GM18502 (cell line): Measurements from ENCODE around the gene ANGPTL8.

Experiments
- ATAC-seq: cut with Tn5 transposase; IDR thresholded peaks from one replicate; pipeline ENCODE4 v1.9.1; 2021; ENCODE audit warnings: mild to moderate bottlenecking; ENCODE audit not compliant: unreplicated experiment, poor library complexity

The ANGPTL8 gene

GRCh38 chr19:11234486-11235075, 4.8 kb upstream of the ANGPTL8 start:
- ATAC-seq: no peak

DNA sequence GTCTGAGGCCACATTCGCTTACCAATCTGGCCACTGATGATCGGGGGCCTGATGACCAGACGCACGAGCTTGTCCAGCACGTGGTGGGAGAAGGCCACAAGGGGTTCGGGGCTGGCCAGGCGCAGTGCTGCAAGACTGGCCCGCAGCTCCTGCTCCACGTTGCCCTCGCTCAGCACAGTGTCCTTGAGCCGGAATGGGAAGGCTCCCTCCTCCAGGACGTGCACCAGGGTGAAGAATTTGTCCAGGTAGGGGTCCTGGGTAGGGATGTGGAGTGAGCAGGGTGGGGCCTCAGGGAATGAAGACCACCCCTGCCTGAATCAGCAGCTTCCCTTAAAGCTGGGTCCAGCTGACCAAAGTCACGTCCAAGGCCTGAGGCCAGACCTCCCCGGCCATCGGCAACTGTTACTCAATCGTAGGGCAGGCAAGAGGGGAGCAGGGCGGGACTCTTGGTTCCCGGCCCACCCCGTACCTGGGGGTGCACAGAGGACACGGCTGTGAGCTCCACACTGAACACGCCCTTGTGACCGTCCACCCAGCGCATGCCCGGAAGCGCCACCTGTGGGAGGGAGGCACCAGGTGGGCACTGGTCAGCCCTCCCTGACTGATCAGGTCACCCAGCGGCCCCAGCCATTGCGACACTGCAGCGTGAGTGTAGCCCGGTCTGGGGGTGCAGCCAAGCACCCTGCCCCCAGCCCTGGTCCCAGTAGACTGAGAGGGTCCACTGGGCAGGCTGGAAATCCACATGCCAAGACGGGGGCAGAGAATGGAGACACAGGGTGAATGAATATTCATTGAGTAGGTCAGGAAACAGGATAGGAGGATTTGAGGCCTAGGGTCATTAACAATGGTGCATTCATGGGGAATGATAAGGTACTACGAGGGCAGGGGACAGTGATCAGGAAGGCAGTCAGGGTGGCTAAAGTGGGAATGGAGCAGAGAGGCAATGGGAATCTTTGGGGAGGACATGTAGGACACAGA, 2.8 kb upstream of the ANGPTL8 start:
- no peak for ATAC-seq

DNA sequence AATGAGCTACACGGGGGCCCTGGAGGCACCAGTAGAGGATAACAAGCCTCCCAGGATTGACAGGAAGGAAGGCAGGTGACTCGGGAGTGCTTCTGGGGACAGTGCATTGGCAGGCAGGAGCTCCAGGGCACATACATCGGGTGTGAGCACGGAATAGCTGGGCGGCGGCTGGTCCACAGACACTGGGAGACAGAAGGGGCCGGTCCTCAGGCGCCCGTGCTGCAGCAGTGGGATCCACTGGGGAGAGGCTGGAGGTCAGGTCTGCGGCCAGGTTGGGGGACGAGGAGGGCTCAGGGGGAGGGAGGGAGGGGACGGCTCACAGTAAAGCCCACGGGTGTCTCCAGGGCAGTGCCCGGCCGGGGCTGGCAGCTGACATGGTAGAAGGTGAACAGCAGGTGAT, 2.1 kb upstream of the ANGPTL8 start:
- no peak for ATAC-seq

GRCh38 chr19:11238041-11238440, 1.4 kb upstream of the ANGPTL8 start:
- no peak for ATAC-seq

DNA sequence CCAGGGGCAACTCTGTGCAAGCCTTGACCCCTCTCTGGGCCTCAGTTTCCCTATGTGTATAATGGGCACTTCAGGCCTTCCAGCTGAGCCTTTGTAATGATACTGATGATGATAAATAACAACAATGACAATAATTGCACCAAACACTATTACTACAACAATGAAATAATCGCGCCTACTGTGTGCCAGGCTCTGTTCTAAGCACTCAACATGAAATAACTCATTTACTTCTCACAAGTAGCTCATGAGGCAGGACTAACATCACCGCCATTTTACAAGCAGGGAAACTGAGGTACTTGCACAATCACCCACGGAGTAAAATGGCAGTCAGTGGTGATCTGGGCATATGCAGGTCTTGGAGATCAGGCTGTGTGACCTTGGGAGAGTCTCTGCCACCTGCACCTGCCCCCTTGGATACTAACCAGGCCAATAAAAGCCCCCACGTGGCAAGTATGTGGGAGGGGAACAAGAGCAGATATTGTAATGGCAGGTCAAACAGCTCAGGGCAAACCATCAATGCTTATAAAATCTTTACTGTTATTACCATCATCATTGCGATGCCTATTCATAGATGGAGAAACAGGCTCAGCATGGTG, 540 bp upstream of the ANGPTL8 start:
- no peak for ATAC-seq

GRCh38 chr19:11240008-11240444, 607 bp downstream of the ANGPTL8 start:
- no peak for ATAC-seq

DNA sequence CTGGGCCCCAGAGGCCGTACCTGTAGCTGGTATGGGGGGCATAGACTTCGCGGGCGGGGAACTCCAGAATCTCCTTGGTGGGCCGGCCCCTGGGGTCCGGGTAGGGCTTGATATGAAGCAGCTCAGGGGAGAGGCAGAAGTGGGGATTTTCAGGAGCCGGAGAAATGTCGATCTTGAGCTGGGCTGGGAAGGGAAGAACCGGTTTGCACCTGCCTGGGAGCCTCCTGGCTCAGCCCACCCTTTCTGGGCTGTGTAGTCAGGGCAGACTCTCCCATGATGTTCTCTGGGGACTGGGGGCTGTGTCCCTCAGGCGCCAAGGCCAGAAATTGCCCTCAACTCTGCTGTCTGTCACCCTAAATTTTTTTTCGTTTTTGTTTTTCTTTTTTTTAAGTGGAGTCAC, 2.6 kb downstream of the ANGPTL8 start:
- no peak for ATAC-seq

DNA sequence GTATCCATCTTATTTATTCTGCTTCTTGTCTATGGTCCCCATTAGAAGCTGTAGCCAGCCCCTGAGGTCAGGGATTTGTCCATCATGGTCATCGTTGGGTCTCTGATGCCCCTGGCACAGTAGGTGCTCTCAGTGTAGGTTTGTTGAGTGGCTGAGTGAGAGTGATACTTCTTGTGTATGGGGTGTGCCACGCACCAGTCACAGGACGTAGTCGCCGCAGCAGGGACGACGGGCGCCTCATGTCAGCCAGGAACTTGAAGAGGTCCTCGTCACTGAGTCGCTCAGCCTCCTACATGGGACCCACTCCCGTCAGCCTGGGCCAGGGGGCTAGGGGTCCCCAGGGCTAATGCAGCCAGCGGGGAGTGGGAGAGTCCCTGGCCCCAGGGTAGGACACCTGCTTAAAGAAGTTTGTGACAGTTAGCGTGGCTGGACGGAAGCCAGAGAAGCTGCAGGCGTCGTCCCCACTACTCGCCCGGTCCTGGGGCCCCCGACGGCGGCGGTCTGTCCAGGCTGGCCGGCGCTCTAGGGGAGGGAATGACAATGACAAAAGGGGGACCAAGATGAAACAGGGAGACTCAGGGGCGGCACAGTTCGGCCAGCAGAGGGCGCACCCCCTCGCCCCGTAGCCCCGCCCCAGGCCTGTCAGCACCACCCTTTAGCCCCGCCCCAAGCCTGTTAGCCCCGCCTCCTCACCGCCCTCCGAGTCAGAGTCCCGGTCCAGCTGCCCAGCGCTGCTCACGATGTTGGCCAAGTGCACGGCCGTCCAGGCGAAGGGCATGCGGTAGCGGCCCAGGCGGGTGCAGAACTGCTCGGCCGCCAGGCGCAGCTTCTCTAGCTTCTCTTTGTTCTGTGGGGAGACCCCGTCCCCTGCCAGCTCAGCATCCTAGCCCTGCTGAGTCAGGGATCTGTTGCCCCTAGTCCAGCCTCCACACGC, 3.7 kb downstream of the ANGPTL8 start:
- ATAC-seq: no peak

- no peak for ATAC-seq
Measured at GRCh38 chr19:11243798-11244169, 4.4 kb downstream of the ANGPTL8 start.

DNA sequence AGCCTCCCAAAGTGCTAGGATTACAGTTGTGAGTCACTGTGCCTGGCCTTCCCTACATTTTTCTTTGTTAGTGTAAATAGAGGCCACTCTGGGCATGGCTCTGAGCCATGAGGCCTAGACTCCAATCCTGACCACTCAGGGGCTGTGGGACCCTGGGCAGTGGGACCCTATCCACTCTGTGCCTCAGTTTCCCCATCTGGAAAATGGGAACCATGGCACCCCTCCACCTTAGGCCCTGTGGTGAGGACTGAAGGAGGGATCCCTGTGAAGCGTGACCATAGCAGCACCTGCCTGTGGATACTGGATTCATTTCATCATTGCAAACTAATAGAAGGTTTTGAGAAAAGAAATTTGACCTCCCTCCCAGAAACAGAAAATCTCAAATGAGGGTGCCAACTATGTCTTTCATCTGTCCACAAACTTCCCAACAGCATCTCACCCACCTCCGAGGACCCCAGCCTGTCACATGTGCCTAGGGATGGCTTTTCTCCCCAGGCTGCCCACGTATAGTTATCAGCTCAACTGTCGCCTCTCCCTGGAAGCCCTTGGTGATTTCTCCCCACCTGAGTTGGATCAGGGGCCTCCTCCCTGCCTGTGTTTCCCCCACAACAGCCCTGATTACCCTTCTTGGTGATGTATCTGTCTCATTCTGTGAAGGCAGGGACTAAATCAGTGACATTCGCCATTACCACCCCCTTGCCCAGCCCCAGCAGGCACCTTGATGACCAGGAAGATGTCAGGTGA, 5.6 kb downstream of the ANGPTL8 start:
- no peak for ATAC-seq

- no peak for ATAC-seq
Measured at GRCh38 chr19:11246941-11247340, 7.5 kb downstream of the ANGPTL8 start.

DNA sequence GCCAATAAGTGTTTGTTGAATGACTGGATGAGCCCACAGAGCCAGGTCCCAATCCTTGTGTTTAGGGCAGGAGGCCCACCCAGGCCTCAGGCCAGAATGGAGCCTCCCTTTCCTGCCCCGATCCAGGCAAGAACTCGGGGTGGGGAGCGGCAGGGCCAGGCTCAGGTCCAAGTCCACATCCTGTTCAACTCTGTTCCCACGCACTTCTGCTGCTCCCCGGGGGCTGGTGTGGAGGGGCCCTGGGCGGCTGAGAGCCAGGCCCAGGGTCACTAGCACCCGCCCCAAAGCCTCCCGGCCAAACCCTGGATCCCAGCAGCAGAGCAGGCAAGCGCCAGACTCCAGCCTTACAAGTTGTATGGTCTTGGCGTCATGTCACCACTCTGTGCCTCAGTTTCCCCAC, 8.0 kb downstream of the ANGPTL8 start:
- ATAC-seq: no peak

DNA sequence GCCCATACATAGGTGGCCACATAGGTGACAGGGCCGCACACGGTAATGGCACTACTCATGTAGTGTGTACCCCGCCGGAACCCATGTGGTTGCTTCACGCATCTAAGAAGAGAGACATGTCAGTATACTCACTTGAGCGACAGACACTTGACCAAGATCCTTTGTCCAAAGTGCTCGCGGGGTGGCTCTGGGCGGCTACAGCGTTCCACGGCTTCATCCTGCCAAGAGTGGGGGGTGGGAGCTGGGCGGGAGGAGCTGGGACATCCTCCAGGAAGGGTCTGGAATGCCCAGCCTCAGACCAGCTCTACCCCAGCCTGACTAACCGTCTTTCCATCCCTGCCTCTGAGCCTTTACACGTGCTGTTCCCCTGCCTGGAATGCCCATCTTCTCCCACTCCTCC, 8.5 kb downstream of the ANGPTL8 start:
- ATAC-seq: no peak

- ATAC-seq: no peak
Measured at GRCh38 chr19:11248852-11249251, 9.4 kb downstream of the ANGPTL8 start.

DNA sequence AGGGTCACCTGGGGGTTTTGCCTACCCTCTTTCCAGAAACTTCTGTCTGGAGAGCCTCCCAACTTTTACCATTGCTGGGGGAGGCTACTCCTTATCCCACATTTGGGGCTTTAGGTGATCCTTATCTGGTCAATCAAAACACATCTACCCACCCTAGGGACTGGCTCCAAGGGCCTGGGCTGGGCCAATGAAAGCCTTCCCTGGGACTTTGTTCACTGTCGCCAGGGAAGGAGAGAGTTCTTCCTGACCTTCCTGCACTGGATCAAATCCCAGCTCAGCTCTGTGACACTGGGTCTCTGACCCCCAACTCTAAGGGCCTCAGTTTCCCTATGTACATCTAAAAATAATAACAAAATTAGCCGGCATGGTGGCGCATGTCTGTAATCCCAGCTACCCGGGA, 11.8 kb downstream of the ANGPTL8 start:
- no peak for ATAC-seq

GRCh38 chr19:11251650-11252314, 12.4 kb downstream of the ANGPTL8 start:
- no peak for ATAC-seq

GRCh38 chr19:11252665-11253355, 13.4 kb downstream of the ANGPTL8 start:
- no peak for ATAC-seq

GRCh38 chr19:11254666-11255065, 15.2 kb downstream of the ANGPTL8 start:
- ATAC-seq: no peak

DNA sequence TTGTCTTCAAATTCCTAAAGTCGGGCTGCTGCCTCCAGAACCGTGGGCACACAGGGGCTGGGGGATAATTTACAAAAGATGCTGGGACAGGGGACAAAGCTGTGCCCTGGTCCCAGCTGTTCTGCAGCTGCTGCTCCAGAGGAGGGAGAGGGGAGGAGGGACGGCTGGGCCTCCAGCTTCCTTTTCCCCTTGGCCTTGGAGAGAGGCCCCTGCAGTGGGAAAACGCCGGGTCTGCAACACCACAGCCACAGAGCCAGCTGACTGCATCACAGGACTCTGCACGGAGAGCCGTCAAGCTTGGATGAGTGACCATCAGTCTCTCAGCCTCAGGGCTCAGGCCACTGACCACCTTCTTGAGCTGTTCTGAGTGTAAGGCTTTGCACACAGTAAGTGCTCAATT, 16.8 kb downstream of the ANGPTL8 start:
- ATAC-seq: no peak
